A673 (cell line): Measurements from ENCODE around the gene TXNDC12. TPM values are rescaled to one million over a fixed set of nuclear protein-coding genes. Genes with fewer than 3 reads are reported as not detected.

Experiments used
- BruUV-seq: library from RNA; stranded (reverse); fragments of 400-500 nt; replicated peaks from 2 replicates; lab custom pipeline; 2021; lab: Mats Ljungman, UMichigan
- CTCF ChIA-PET: fragments of 300-600 bp; sonication (Branson Sonifier 250); formaldehyde crosslinking; loops from one replicate; lab custom pipeline; 2022; ENCODE audit warnings: antibody characterized with exemption; lab: Charles Lee
- POLR2A ChIA-PET: fragments of 300-600 bp; sonication (Branson Sonifier 250); formaldehyde crosslinking; loops from one replicate; lab custom pipeline; 2022; ENCODE audit warnings: antibody characterized with exemption; ENCODE audit not compliant: low non-redundant PET; lab: Charles Lee
- DNase-seq: peaks from one replicate; pipeline ENCODE4 v3.0.0-alpha.2; 2015; ENCODE audit warnings: low spot score
- H3K27ac ChIP-seq: fragments of 200-600 bp; sonication (generic); 2 replicates; pipeline ENCODE4 v1.5.1; 2016; ENCODE audit warnings: mixed run types, low read depth, mild to moderate bottlenecking, mixed read lengths, antibody characterized with exemption, low read length; ENCODE audit not compliant: poor library complexity, severe bottlenecking
- H3K27me3 ChIP-seq: fragments of 200-600 bp; sonication (generic); replicated peaks from 2 replicates; pipeline ENCODE4 v1.6.1; 2017; ENCODE audit warnings: mixed run types, low read depth, mild to moderate bottlenecking, mixed read lengths, antibody characterized with exemption, low read length; ENCODE audit not compliant: insufficient read depth, poor library complexity
- H3K36me3 ChIP-seq: fragments of 200-600 bp; sonication (generic); 2 replicates; pipeline ENCODE4 v1.6.1; 2016; ENCODE audit warnings: mixed run types, mild to moderate bottlenecking, mixed read lengths, antibody characterized with exemption, low read length; ENCODE audit not compliant: insufficient read depth, poor library complexity, severe bottlenecking
- H3K4me1 ChIP-seq: fragments of 200-600 bp; sonication (generic); 2 replicates; pipeline ENCODE4 v1.6.1; 2017; ENCODE audit warnings: mixed run types, mild to moderate bottlenecking, mixed read lengths, antibody characterized with exemption, low read length; ENCODE audit not compliant: insufficient read depth, poor library complexity, severe bottlenecking
- H3K4me3 ChIP-seq: fragments of 200-600 bp; sonication (generic); 2 replicates; pipeline ENCODE4 v1.5.1; 2016; ENCODE audit warnings: low read depth, mixed run types, mild to moderate bottlenecking, mixed read lengths, low read length; ENCODE audit not compliant: poor library complexity, severe bottlenecking
- H3K9me3 ChIP-seq: fragments of 200-600 bp; sonication (generic); 2 replicates; pipeline ENCODE4 v1.6.1; 2016; ENCODE audit warnings: mixed run types, low read depth, mild to moderate bottlenecking, mixed read lengths, antibody characterized with exemption, low read length; ENCODE audit not compliant: poor library complexity, severe bottlenecking
- EZH2 ChIP-seq: fragments of 200-600 bp; sonication (generic); IDR thresholded peaks from 2 replicates; pipeline ENCODE4 v1.6.1; 2017; ENCODE audit warnings: borderline replicate concordance, low read depth, mild to moderate bottlenecking, mixed read lengths, antibody characterized with exemption, low read length; ENCODE audit not compliant: poor library complexity, severe bottlenecking
- intact Hi-C: fragments of 100-400 bp; cut with micrococcal nuclease; formaldehyde crosslinking; loops from one replicate; pipeline ENCODE4 v1.10.0; 2022; ENCODE audit not compliant: unreplicated experiment
- total RNA-seq: library from RNA; stranded (reverse); gene quantifications from 2 replicates; pipeline ENCODE4 v1.2.3, GENCODE V29; 2021
- TF ChIP-seq, protein P1 (sequence below): fragments of 300-800, 200-600 bp; sonication (generic); conservative IDR thresholded peaks from 2 replicates; pipeline ENCODE4 v1.5.1; 2017; ENCODE audit warnings: low read depth, mild to moderate bottlenecking, antibody characterized with exemption, low read length, moderate library complexity, mixed read lengths

Gene TXNDC12
- total RNA-seq, 1 experiment from 2014 or later: 70.1 TPM

DNA sequence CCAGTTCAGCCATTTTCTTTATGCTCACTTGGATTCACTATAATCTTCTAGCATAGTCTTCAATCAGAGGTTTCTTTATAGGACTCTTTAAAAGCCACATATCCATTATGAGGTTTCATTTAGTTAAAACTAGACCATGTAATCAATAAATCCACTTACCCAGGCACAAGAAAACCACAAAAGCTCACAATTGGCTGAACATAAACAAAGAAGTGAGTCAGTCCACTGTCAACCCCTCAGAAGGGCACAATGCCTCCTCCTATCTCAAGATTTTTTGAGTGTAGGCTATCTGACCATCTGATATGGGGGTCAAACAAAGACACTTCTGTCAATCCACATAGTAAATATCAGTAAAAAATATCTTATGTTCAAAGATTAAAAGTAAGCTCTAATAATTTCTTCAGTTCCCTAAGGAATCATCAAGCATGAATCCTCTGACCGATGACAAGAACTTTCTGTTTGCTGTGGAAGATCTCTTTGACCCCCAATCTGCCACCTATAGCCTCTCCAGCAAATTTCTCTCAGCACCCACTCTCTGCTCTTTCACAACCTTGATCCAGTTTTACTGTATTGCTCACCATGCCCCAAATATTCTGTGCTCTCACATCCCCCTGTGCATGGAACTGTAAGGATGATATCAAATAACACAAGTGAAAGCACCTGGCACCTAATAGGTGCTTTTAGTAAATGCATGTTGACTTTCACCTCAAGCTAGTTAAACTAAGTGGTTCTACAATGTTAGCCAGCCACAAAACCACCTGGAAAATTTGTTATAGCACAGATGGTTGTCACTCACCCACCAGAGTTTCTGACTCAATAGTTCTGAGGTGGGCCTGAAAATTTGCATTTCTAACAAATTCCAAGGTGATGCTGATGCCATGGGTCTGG is 81.2 kb downstream of the TXNDC12 start:
- no TSS peak for BruUV-seq
- no peak for TF ChIP-seq EZH2
- TF ChIP-seq, protein P1, sequence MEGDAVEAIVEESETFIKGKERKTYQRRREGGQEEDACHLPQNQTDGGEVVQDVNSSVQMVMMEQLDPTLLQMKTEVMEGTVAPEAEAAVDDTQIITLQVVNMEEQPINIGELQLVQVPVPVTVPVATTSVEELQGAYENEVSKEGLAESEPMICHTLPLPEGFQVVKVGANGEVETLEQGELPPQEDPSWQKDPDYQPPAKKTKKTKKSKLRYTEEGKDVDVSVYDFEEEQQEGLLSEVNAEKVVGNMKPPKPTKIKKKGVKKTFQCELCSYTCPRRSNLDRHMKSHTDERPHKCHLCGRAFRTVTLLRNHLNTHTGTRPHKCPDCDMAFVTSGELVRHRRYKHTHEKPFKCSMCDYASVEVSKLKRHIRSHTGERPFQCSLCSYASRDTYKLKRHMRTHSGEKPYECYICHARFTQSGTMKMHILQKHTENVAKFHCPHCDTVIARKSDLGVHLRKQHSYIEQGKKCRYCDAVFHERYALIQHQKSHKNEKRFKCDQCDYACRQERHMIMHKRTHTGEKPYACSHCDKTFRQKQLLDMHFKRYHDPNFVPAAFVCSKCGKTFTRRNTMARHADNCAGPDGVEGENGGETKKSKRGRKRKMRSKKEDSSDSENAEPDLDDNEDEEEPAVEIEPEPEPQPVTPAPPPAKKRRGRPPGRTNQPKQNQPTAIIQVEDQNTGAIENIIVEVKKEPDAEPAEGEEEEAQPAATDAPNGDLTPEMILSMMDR: no peak
- intact Hi-C loops: no loop called here
- Histone ChIP-seq H3K27ac (no peak overlapping the region), H3K4me3 (no peak overlapping the region), H3K27me3 (no peaks in the 10 kb centered on the region), H3K36me3 (peaks cover 7% of the 10 kb centered on the region), H3K4me1 (no peaks in the 10 kb centered on the region), H3K9me3 (no peaks in the 10 kb centered on the region)
- no peak for DNase-seq
- ChIA-PET CTCF (no interaction called here), POLR2A (no interaction called here)

Other genes with a start within 250 kb of the TXNDC12 start
- 1,009 and 1,043 TPM in 2 replicates for gene NRDC, start 176.5 kb downstream of the TXNDC12 start, total RNA-seq
- 25.5 and 27.2 TPM in 2 replicates for gene RAB3B, start 64.5 kb downstream of the TXNDC12 start, total RNA-seq
- 12.4 and 17.1 TPM in 2 replicates for gene KTI12, start 21.4 kb downstream of the TXNDC12 start, total RNA-seq
- gene BTF3L4, start 1.1 kb upstream of the TXNDC12 start, total RNA-seq: 84.4 and 87.0 TPM in 2 replicates
- 19.6 and 23.3 TPM in 2 replicates for gene ZFYVE9, start 86.9 kb upstream of the TXNDC12 start, total RNA-seq